ENCODE results near the gene DLG2. TPM values are rescaled to one million over a fixed set of nuclear protein-coding genes. Genes with fewer than 3 reads are reported as not detected.

Gene DLG2
- total and polyA plus RNA-seq, 2 of the 4 experiments (the other 2 are of a cell fraction) = 0.31 to 0.36 TPM

DNA sequence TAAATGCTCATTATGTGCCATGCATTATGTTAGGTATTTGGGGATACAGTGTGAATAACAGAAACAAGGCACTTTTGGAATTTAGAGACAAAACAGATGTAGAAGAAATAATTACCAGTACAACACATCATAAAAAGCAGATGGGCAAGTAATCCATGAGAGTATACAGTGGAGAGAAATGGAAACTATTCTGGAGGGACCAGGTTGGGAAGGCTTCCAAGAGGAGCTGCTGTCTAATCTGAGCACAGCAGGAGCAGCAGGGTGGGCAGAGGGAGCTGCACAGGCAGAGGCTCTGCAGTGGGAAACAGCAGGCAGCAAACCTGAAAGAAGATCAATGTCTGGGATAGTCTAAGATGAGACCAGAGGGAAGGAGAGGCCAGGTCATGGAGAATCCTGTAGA, 2072.3 kb downstream of the DLG2 start:
- DNase-seq = no peak
- intact Hi-C loops (cut with micrococcal nuclease) = no loop called here
- no peak for ATAC-seq (ENCODE audit: low read depth)
- no peak overlapping the region for H2AK9ac ChIP-seq (replicated peaks; ENCODE audit: low read depth, low read length, poor library complexity)
- H2BK120ac ChIP-seq (ENCODE audit: low read depth, low read length) = no peak overlapping the region
- no peak overlapping the region for H3K27ac ChIP-seq (ENCODE audit: insufficient read depth, low read length)
- no peaks in the 10 kb centered on the region for H3K79me1 ChIP-seq (ENCODE audit: low read depth in 1 of 2, low read length in 2 of 2)
- no peak overlapping the region for H2BK15ac ChIP-seq (ENCODE audit: low read depth, low read length)
- H4K91ac ChIP-seq (ENCODE audit: insufficient read depth, low read depth, low read length) = no peak overlapping the region
- TF ChIP-seq FOS (IDR thresholded peaks at IDR 0.05; ENCODE audit: low read depth, low read length) = no peak
- TF ChIP-seq RAD21 (IDR thresholded peaks at IDR 0.05; ENCODE audit: low read length) = no peak
- no peak for TF ChIP-seq MXI1 (IDR thresholded peaks at IDR 0.05; ENCODE audit: borderline replicate concordance, low read depth, low read length)
- no peak for TF ChIP-seq USF2 (IDR thresholded peaks at IDR 0.05; ENCODE audit: low read depth, low read length)
- TF ChIP-seq, protein P1, sequence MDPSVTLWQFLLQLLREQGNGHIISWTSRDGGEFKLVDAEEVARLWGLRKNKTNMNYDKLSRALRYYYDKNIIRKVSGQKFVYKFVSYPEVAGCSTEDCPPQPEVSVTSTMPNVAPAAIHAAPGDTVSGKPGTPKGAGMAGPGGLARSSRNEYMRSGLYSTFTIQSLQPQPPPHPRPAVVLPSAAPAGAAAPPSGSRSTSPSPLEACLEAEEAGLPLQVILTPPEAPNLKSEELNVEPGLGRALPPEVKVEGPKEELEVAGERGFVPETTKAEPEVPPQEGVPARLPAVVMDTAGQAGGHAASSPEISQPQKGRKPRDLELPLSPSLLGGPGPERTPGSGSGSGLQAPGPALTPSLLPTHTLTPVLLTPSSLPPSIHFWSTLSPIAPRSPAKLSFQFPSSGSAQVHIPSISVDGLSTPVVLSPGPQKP (IDR thresholded peaks at IDR 0.05; ENCODE audit: borderline replicate concordance, low read depth, low read length) = no peak
- TF ChIP-seq CHD1 (IDR thresholded peaks at IDR 0.05; ENCODE audit: low read depth, low read length) = no peak
- no peak for TF ChIP-seq MAZ (IDR thresholded peaks at IDR 0.05; ENCODE audit: borderline replicate concordance, low read depth, low read length)
- TF ChIP-seq, protein P2, sequence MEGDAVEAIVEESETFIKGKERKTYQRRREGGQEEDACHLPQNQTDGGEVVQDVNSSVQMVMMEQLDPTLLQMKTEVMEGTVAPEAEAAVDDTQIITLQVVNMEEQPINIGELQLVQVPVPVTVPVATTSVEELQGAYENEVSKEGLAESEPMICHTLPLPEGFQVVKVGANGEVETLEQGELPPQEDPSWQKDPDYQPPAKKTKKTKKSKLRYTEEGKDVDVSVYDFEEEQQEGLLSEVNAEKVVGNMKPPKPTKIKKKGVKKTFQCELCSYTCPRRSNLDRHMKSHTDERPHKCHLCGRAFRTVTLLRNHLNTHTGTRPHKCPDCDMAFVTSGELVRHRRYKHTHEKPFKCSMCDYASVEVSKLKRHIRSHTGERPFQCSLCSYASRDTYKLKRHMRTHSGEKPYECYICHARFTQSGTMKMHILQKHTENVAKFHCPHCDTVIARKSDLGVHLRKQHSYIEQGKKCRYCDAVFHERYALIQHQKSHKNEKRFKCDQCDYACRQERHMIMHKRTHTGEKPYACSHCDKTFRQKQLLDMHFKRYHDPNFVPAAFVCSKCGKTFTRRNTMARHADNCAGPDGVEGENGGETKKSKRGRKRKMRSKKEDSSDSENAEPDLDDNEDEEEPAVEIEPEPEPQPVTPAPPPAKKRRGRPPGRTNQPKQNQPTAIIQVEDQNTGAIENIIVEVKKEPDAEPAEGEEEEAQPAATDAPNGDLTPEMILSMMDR (conservative IDR thresholded peaks at IDR 0.05; ENCODE audit: low read depth, low read length) = no peak
- TF ChIP-seq CEBPB (IDR thresholded peaks at IDR 0.05; ENCODE audit: low read depth, low read length) = no peak
- no peak for TF ChIP-seq SMC3 (IDR thresholded peaks at IDR 0.05; ENCODE audit: low read depth, low read length)
- no peak for TF ChIP-seq BHLHE40 (IDR thresholded peaks at IDR 0.05; ENCODE audit: low read depth, low read length)
- no peak for TF ChIP-seq RCOR1 (IDR thresholded peaks at IDR 0.05; ENCODE audit: insufficient replicate concordance, low read length)
- no peak for TF ChIP-seq MAFK (IDR thresholded peaks at IDR 0.05; ENCODE audit: low read depth, low read length)
- TF ChIP-seq NFE2L2 (IDR thresholded peaks at IDR 0.05; ENCODE audit: low read depth, low read length) = no peak
- no peak for TF ChIP-seq POLR2A (IDR thresholded peaks at IDR 0.05; ENCODE audit: low read depth, low read length)
- TF ChIP-seq RFX5 (IDR thresholded peaks at IDR 0.05; ENCODE audit: low read depth, low read length) = no peak
- H2BK20ac ChIP-seq (ENCODE audit: low read depth, low read length) = no peak overlapping the region
- no peak overlapping the region for H3K4me2 ChIP-seq (ENCODE audit: low read depth, low read length)
- no peak overlapping the region for H3K4me3 ChIP-seq (ENCODE audit: insufficient read depth, low read depth, low read length)
- in situ Hi-C loops (cut with MboI; ENCODE audit: low sequenced_read_pairs) = no loop called here
- no peak overlapping the region for H3K23ac ChIP-seq (ENCODE audit: low read depth, low read length)
- no peak overlapping the region for H3K14ac ChIP-seq (replicated peaks; ENCODE audit: low read depth, low read length)
- no peak overlapping the region for H3K56ac ChIP-seq (ENCODE audit: extremely low read depth, insufficient read depth, low read length)
- H3K36me3 ChIP-seq (ENCODE audit: control insufficient read depth, insufficient read depth, low read length) = no peaks in the 10 kb centered on the region
- no peaks in the 10 kb centered on the region for H4K20me1 ChIP-seq (ENCODE audit: insufficient read depth, low read length)
- H2AFZ ChIP-seq (replicated peaks; ENCODE audit: low read length, poor library complexity) = no peak overlapping the region
- BruUV-seq (replicated peaks) = no TSS peak
- H4K8ac ChIP-seq (ENCODE audit: low read depth in 2 of 2, low read length in 2 of 2) = no peak overlapping the region
- no peak overlapping the region for H2BK5ac ChIP-seq (ENCODE audit: low read depth, low read length, poor library complexity, severe bottlenecking)
- no peak overlapping the region for H4K5ac ChIP-seq (ENCODE audit: low read depth, low read length)
- H3K9me1 ChIP-seq (ENCODE audit: insufficient read depth, low read length) = no peaks in the 10 kb centered on the region
- H2AK5ac ChIP-seq (ENCODE audit: low read depth, low read length) = no peak overlapping the region
- H3K4ac ChIP-seq (ENCODE audit: low read depth, low read length) = no peak overlapping the region
- no peaks in the 10 kb centered on the region; the same call in 1 of the 2 replicates for H3K27me3 ChIP-seq (ENCODE audit: control insufficient read depth, insufficient read depth, low read length)
- no peak overlapping the region for H3K18ac ChIP-seq (ENCODE audit: low read depth, low read length)
- no peaks in the 10 kb centered on the region for H3K4me1 ChIP-seq (ENCODE audit: control insufficient read depth, insufficient read depth, low read length)
- no peaks in the 10 kb centered on the region for H3K9me3 ChIP-seq (ENCODE audit: control insufficient read depth, insufficient read depth, low read length)
- dilution Hi-C loops (cut with HindIII; ENCODE audit: low sequenced_read_pairs, unreplicated experiment) = no loop called here
- CTCF ChIA-PET = no interaction called here
- no peak overlapping the region for H3K9ac ChIP-seq (ENCODE audit: low read depth, low read length)
- POLR2A ChIA-PET (ENCODE audit: unreplicated experiment) = no interaction called here

Data from IMR-90 (cell line).